NCI-H82 treated with DMSO at 0.1 percent for 48 hours (cell line): Measurements from ENCODE around the gene JMJD7.

ENCODE experiments used
- DNase-seq: peaks from one replicate; lab custom pipeline; 2025; ENCODE audit not compliant: unreplicated experiment; lab: John Stamatoyannopoulos, UW

JMJD7 gene

GRCh38 chr15:41799488-41799805 is 28.4 kb upstream of the JMJD7 start:
- DNase-seq = no peak

GRCh38 chr15:41801185-41801584 is 26.7 kb upstream of the JMJD7 start:
- no peak for DNase-seq

GRCh38 chr15:41801850-41802455 is 25.9 kb upstream of the JMJD7 start:
- DNase-seq = no peak

GRCh38 chr15:41804361-41804760 is 23.5 kb upstream of the JMJD7 start:
- no peak for DNase-seq

- no peak for DNase-seq
Observed at GRCh38 chr15:41804916-41805666, 22.8 kb upstream of the JMJD7 start.

GRCh38 chr15:41805711-41806110 is 22.2 kb upstream of the JMJD7 start:
- no peak for DNase-seq

- no peak for DNase-seq
Observed at GRCh38 chr15:41806291-41807181, 21.4 kb upstream of the JMJD7 start.

GRCh38 chr15:41809121-41809520 is 18.8 kb upstream of the JMJD7 start:
- no peak for DNase-seq

- no peak for DNase-seq
Observed at GRCh38 chr15:41809526-41810220, 18.2 kb upstream of the JMJD7 start.

GRCh38 chr15:41810651-41811431 is 17.1 kb upstream of the JMJD7 start:
- no peak for DNase-seq

- DNase-seq = peak; percentile 67
Observed at GRCh38 chr15:41811432-41812195, 16.3 kb upstream of the JMJD7 start.

GRCh38 chr15:41812820-41813375 is 15.0 kb upstream of the JMJD7 start:
- DNase-seq = no peak

- no peak for DNase-seq
Observed at GRCh38 chr15:41813426-41813825, 14.5 kb upstream of the JMJD7 start.

- DNase-seq = no peak
Observed at GRCh38 chr15:41814534-41814933, 13.4 kb upstream of the JMJD7 start.

GRCh38 chr15:41816788-41817187 is 11.1 kb upstream of the JMJD7 start:
- no peak for DNase-seq

- DNase-seq = no peak
Observed at GRCh38 chr15:41817327-41817726, 10.6 kb upstream of the JMJD7 start.

GRCh38 chr15:41817781-41818180 is 10.1 kb upstream of the JMJD7 start:
- DNase-seq = no peak

- DNase-seq = no peak
Observed at GRCh38 chr15:41819455-41820050, 8.3 kb upstream of the JMJD7 start.

- no peak for DNase-seq
Observed at GRCh38 chr15:41820791-41821423, 7.0 kb upstream of the JMJD7 start.
